ENCODE measurements around the gene ADCYAP1.
A peak's percentile ranks its signal among the peaks of the same experiment; 100 is the strongest.
"Not testable (repeated sequence)": the region's sequence is repeated elsewhere in the genome, so short reads cannot be mapped to it uniquely, and the experiment has no call there.

ADCYAP1 gene

DNA sequence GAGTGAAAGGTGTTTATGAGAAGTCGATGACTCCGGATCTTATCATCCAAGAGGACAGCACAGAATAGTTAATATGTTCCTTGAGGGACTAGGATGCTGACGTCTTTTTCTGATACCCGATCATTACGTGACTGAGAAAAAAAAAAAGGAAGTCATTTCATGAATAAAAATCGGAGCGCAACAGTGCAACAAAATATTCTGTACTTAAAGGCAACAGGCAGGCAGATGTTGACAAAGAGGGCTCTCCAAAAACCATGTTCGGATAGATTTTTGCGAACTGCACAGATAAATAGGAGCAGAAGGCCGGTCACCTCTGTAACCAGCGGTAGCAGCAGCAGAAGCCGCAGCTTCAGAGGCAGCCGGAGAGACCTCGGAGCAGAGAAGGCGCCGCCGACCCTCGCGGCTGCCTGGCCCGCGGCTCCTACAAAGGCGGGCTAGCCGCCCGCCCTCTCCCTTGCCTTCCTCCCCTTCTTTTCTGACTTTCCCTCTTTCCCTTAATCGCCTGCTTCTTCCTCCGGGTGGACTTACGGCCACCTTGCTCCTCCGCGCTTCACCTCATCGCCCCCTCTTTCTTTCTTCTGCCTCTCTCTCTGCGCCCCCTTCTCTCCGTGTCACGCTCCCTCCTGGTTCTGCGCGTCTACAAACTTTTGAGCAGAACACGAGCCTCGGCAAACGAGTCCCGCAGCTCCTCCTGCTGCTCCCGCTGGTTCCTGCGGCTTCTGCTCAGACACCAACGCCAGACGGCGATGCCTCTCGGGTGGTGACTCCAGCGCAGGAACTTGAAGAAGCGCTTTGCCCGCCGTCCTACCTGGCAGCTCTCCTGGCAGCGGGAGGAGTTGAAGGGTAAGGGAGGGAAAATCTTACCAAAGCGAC is at the start of gene ADCYAP1:
ADCYAP1 (plus strand) TSS at position 654 of the 873 bp plus-strand sequence. CDS start 516 bp downstream, outside the sequence.
- H3K27ac Mint-ChIP-seq, result peak within 1 kb of the TSS; percentile 17
- no peak within 1 kb of the TSS for H3K4me3 Mint-ChIP-seq
- no peaks in the 10 kb centered on the region for H3K9me3 Mint-ChIP-seq
- H3K4me1 Mint-ChIP-seq (ENCODE audit: low read depth), result peaks cover 10% of the 10 kb centered on the region
- H3K27me3 Mint-ChIP-seq (ENCODE audit: low read depth), result peaks cover 59% of the 10 kb centered on the region
- no peak for DNase-seq (ENCODE audit: low spot score)
- peaks cover 1% of the 10 kb centered on the region for H3K36me3 Mint-ChIP-seq (ENCODE audit: low read depth)

DNA sequence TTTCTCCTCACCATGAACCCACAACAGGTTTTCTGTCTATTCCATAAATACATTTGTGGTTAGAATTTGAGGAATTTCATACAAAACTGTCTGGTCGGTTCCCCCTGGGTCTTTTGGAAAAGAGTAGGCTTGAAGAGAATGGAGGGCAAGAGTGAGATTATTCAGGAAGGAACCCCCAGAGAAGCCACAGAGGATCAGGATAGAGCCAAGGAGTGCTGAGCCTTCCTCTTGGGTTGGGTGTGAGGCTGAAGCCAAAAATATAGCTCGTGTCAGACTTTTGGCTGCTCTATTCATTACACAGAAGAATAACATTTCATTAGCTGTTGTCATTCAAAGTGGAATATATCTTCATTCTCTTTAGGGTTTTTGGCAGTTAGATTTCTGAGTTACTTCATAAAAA is 46.7 kb upstream of the ADCYAP1 start:
- no peak overlapping the region for H3K4me3 Mint-ChIP-seq
- H3K9me3 Mint-ChIP-seq, result no peaks in the 10 kb centered on the region
- peaks cover 11% of the 10 kb centered on the region for H3K27me3 Mint-ChIP-seq (ENCODE audit: low read depth)
- no peak for DNase-seq (ENCODE audit: low spot score)
- H3K36me3 Mint-ChIP-seq (ENCODE audit: low read depth), result no peaks in the 10 kb centered on the region
- H3K4me1 Mint-ChIP-seq (ENCODE audit: low read depth), result no peaks in the 10 kb centered on the region
- H3K27ac Mint-ChIP-seq, result no peak overlapping the region

DNA sequence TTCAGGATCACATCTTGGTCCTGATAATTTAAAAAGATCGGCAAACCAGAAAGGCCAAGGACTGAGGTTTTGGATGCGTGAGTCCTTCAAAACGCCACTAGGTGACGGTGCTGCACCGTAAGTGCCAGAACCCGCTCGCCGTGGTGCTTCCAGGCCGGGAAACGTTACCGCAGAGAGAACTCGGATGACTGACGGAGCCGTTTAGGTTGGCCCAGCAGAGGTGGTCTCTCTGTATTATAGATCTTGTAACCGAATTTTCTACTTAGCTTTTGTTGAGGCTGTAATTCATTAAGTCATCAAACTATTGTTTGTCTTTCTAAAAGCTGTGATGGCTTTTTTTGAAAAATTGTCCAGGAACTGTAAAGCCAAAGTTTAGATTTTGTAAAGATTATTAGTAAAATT is 39.8 kb upstream of the ADCYAP1 start:
- Mint-ChIP-seq H3K4me3 (no peak overlapping the region), H3K4me1 (ENCODE audit: low read depth) (peaks cover 2% of the 10 kb centered on the region), H3K27ac (no peak overlapping the region), H3K9me3 (no peaks in the 10 kb centered on the region), H3K27me3 (ENCODE audit: low read depth) (peaks cover 29% of the 10 kb centered on the region), H3K36me3 (ENCODE audit: low read depth) (no peaks in the 10 kb centered on the region)
- peak; percentile 30 for DNase-seq (ENCODE audit: low spot score)

DNA sequence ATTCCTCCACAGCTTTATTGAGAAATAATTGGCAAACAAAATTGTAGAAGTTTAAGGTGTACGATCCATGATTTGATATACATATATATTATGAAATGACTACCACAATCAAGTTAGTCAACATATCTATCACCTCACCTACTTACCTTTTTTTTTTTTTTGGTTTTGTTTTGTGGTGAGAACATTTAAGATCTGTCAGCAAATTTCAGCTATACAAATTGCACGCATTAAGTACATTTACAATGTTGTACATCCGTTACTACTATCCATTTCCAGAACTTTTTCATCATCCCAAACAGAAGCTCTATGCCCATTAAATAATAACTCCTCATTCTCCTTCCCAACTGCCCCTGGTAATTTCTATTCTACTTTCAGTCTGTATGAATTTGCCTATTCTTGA is 37.4 kb upstream of the ADCYAP1 start:
- H3K9me3 Mint-ChIP-seq, result no peaks in the 10 kb centered on the region
- no peak for DNase-seq (ENCODE audit: low spot score)
- peaks cover 2% of the 10 kb centered on the region for H3K4me1 Mint-ChIP-seq (ENCODE audit: low read depth)
- no peak overlapping the region for H3K4me3 Mint-ChIP-seq
- H3K36me3 Mint-ChIP-seq (ENCODE audit: low read depth), result no peaks in the 10 kb centered on the region
- H3K27ac Mint-ChIP-seq, result no peak overlapping the region
- peaks cover 20% of the 10 kb centered on the region for H3K27me3 Mint-ChIP-seq (ENCODE audit: low read depth)

DNA sequence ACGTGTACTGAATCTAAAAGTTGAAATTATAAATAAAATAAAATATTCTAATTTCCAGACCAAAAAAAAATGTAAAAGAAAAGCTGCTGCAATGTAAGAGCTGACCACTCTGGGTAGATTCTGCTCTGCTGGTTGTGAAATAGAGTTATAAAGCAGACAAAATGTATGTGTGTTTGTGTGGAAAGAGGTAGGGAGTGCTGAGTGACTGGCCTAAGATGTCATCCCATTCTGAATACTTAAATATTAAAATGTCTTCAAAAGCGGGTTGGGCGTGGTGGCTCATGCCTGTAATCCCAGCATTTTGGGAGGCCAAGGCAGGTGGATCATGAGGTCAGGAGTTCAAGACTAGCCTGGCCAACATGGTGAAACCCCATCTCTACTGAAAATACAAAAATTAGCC is 31.2 kb upstream of the ADCYAP1 start:
- not testable (repeated sequence) for H3K4me1 Mint-ChIP-seq (ENCODE audit: low read depth); H3K27ac Mint-ChIP-seq; DNase-seq (ENCODE audit: low spot score); H3K9me3 Mint-ChIP-seq; H3K36me3 Mint-ChIP-seq (ENCODE audit: low read depth); H3K27me3 Mint-ChIP-seq (ENCODE audit: low read depth)
- H3K4me3 Mint-ChIP-seq, result peak overlapping the region; percentile 71

DNA sequence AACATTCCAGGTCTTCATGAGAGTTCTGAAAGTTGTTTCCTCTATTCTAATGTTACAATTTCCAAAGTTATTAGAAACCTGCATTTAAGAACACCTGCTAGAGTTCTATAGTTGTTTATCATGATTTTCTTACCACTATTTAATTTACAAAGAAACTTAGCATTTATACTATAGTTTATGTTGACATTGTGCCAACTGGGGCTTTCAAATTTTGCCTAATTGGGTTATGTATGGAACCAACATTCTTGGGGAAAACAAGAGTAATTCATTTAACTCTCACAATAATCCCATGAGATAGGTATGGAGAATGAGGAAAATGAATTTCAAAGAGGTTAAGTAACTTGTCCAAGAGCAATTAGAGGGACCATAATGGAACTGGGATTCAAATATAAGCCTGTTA is 28.8 kb upstream of the ADCYAP1 start:
- Mint-ChIP-seq H3K4me3 (no peak overlapping the region), H3K27ac (no peak overlapping the region), H3K27me3 (ENCODE audit: low read depth) (no peaks in the 10 kb centered on the region), H3K36me3 (ENCODE audit: low read depth) (no peaks in the 10 kb centered on the region), H3K4me1 (ENCODE audit: low read depth) (peaks cover 5% of the 10 kb centered on the region), H3K9me3 (no peaks in the 10 kb centered on the region)
- DNase-seq (ENCODE audit: low spot score), result no peak

DNA sequence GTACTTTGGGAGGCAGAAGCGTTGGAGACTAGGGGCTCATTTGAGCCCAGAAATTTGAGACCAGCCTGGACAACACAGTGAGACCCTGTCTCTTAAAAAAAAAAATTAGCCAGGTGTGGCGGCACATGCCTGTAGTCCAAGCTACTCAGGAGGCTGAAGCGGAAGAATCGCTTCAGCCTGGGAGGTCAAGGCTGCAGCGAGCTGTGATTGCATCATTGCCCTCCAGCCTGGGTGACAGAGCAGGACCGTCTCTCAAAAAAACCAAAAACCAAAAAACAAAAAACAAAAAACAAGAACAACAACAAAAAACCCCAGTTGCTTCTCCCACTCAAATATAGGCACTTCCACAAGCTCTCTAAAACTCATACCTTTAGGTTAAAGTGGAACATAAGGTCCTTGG is 27.4 kb upstream of the ADCYAP1 start:
- Mint-ChIP-seq H3K4me1 (ENCODE audit: low read depth) (peaks cover 5% of the 10 kb centered on the region), H3K27ac (no peak overlapping the region), H3K36me3 (ENCODE audit: low read depth) (no peaks in the 10 kb centered on the region), H3K27me3 (ENCODE audit: low read depth) (no peaks in the 10 kb centered on the region), H3K4me3 (no peak overlapping the region), H3K9me3 (no peaks in the 10 kb centered on the region)
- no peak for DNase-seq (ENCODE audit: low spot score)

DNA sequence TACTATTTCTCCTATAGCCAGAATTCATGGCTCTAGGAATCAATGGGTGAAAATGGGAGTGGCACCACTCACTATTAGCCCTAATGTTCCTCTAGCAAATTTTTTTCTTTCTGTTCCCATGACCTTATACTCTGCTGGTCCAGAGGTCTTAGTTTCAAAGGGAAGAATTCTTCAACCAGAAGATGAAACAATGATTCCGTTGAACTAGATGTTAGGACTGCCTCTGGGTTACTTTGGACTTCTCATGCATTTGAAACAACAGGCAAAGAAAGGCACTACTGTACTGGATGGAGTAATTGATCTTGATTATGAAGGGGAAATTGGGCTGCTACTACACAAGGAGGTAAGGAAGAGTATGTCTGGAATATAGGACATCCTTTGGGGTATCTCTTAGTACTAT is 18.6 kb upstream of the ADCYAP1 start:
- no peak overlapping the region for H3K27ac Mint-ChIP-seq
- no peaks in the 10 kb centered on the region for H3K4me1 Mint-ChIP-seq (ENCODE audit: low read depth)
- H3K36me3 Mint-ChIP-seq (ENCODE audit: low read depth), result no peaks in the 10 kb centered on the region
- H3K27me3 Mint-ChIP-seq (ENCODE audit: low read depth), result no peaks in the 10 kb centered on the region
- no peak overlapping the region for H3K4me3 Mint-ChIP-seq
- H3K9me3 Mint-ChIP-seq, result no peaks in the 10 kb centered on the region
- DNase-seq (ENCODE audit: low spot score), result no peak

DNA sequence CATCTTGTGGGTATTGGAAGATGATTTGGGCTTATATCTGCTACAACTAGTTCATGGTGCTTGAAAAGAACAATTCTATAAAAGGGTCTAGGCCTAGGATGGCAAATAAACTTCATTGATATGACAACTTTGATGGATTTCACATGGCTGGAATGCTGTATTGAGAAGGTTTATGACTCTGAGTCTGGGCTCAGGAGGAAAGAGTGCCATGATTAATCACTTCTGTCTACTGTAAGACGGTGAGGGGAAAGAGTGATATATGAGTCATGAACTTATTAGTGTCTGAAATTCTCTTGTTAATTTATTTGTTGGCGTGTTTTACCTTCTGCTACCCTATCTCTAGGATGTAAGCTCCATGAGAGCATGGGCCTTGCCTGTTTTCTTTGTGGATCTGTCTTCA is 17.0 kb upstream of the ADCYAP1 start:
- Mint-ChIP-seq H3K9me3 (no peaks in the 10 kb centered on the region), H3K4me3 (no peak overlapping the region), H3K36me3 (ENCODE audit: low read depth) (no peaks in the 10 kb centered on the region), H3K27me3 (ENCODE audit: low read depth) (no peaks in the 10 kb centered on the region), H3K27ac (no peak overlapping the region), H3K4me1 (ENCODE audit: low read depth) (no peaks in the 10 kb centered on the region)
- no peak for DNase-seq (ENCODE audit: low spot score)

DNA sequence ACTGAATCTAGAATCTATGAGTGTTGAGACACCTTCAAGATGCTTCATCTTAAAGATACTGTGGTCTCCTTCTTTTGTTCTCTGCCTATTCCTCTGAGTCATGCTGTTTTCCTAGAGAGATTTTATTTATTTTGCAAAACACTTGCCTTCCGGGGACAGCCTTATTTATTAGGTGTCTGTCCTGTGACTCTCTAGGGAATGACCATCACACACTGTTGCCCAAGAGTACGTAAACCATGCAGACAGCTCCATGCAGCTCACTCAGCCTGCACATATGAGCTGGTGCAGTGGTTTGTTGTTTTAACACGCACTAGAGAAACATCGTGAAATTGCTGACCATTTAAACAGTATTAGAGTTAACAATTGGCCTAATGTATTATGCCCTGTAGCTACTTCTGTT is 12.4 kb upstream of the ADCYAP1 start:
- H3K4me3 Mint-ChIP-seq, result no peak overlapping the region
- H3K4me1 Mint-ChIP-seq (ENCODE audit: low read depth), result no peaks in the 10 kb centered on the region
- no peak overlapping the region for H3K27ac Mint-ChIP-seq
- H3K36me3 Mint-ChIP-seq (ENCODE audit: low read depth), result no peaks in the 10 kb centered on the region
- no peaks in the 10 kb centered on the region for H3K27me3 Mint-ChIP-seq (ENCODE audit: low read depth)
- no peaks in the 10 kb centered on the region for H3K9me3 Mint-ChIP-seq
- no peak for DNase-seq (ENCODE audit: low spot score)

DNA sequence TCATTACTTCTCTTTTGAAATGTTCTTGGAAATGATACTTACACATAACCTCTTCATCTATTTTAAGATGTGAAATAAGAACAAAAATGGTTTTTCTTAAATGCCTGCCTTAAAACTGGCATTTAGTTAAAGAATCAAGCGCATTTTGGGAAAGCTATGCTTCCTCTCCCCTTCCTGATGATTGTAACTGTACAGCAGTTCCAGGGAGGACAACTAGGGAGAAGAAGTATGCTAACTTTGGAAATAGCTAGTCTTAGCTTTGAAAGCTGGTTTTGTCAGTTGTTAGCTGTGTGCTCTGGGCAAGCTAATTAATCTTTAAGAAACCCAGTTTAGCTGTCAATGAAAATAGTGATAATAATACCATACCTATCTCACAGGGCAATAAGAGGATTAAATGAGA is 8.4 kb upstream of the ADCYAP1 start:
- H3K4me1 Mint-ChIP-seq (ENCODE audit: low read depth), result no peaks in the 10 kb centered on the region
- DNase-seq (ENCODE audit: low spot score), result no peak
- H3K27me3 Mint-ChIP-seq (ENCODE audit: low read depth), result peaks cover 2% of the 10 kb centered on the region
- H3K36me3 Mint-ChIP-seq (ENCODE audit: low read depth), result no peaks in the 10 kb centered on the region
- no peak overlapping the region for H3K27ac Mint-ChIP-seq
- H3K9me3 Mint-ChIP-seq, result no peaks in the 10 kb centered on the region
- H3K4me3 Mint-ChIP-seq, result no peak overlapping the region

DNA sequence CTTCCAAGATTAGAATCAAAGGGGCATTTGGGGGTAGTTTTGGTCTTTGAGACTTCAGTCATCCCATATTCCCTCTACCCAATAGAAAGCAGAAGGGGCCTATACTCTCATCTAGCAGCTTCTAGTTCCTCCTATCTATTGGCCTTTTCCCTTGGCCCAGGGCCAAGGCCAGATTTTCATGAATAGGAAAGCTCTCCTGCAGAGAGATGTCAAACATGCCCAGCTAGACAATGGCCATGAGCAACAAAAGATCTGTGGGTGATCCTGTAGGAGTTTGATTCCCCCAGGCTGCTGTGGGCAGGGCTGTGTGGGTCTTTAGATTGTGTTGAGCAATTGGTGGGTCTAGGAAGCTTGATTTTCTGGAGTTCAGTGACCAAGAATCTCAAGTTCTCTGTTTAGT is 2.9 kb upstream of the ADCYAP1 start:
- no peaks in the 10 kb centered on the region for H3K9me3 Mint-ChIP-seq
- H3K27me3 Mint-ChIP-seq (ENCODE audit: low read depth), result peaks cover 44% of the 10 kb centered on the region
- no peak for DNase-seq (ENCODE audit: low spot score)
- no peak overlapping the region for H3K4me3 Mint-ChIP-seq
- peaks cover 4% of the 10 kb centered on the region for H3K4me1 Mint-ChIP-seq (ENCODE audit: low read depth)
- H3K27ac Mint-ChIP-seq, result no peak overlapping the region
- peaks cover 1% of the 10 kb centered on the region for H3K36me3 Mint-ChIP-seq (ENCODE audit: low read depth)

DNA sequence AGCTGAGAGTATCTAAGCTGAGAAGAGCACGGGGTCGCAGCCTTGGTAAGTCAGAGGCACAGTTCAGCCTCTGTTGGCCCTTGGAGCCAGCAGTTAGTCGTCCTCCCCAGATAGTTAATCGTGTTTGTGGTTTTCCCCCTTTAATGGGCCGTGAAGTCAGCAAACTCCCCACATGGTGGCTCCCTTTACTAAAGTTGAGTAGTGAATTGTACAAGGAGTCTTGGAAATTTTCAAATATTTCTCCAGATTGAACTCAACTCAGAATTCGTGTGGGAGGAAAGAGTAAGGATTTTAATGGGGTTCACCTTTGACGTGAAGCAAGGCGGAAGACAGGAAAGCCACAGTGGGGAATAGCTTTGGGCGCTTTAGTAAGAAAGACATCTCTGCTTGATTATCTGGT is 2.4 kb upstream of the ADCYAP1 start:
- Mint-ChIP-seq H3K9me3 (no peaks in the 10 kb centered on the region), H3K27ac (no peak overlapping the region), H3K27me3 (ENCODE audit: low read depth) (peaks cover 46% of the 10 kb centered on the region), H3K4me1 (ENCODE audit: low read depth) (peaks cover 4% of the 10 kb centered on the region), H3K36me3 (ENCODE audit: low read depth) (peaks cover 1% of the 10 kb centered on the region), H3K4me3 (no peak overlapping the region)
- no peak for DNase-seq (ENCODE audit: low spot score)

DNA sequence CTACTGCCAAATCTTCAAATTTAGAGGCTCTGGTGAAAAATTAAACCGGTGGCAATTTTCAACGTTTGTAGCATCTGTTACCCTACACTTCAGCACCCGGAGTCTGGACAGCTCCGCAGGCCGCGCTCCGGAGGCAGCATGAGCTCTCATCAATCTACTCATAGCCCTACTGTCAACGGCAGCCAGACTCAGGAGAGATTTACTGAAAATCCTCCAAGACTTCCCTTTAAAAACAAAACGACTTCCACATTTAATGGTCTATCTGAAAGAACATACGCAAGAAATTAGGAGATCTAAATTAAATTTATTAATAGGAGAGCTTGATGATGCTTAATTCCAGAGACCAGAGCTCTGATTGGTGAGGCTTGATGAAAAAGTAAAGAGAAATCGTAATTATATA is 970 bp upstream of the ADCYAP1 start:
- Mint-ChIP-seq H3K9me3 (no peaks in the 10 kb centered on the region), H3K27me3 (ENCODE audit: low read depth) (peaks cover 53% of the 10 kb centered on the region), H3K4me3 (no peak overlapping the region), H3K36me3 (ENCODE audit: low read depth) (peaks cover 1% of the 10 kb centered on the region), H3K4me1 (ENCODE audit: low read depth) (peaks cover 8% of the 10 kb centered on the region), H3K27ac (no peak overlapping the region)
- DNase-seq (ENCODE audit: low spot score), result peak; percentile 21
